HepG2 (cell line): ENCODE data around the gene CUL2. TPM values are rescaled to one million over a fixed set of nuclear protein-coding genes. Genes with fewer than 3 reads are reported as not detected.

Source experiments
- AHR ChIP-seq: IDR thresholded peaks from 2 replicates; pipeline ENCODE4 v1.6.1; 2018; ENCODE audit warnings: missing genetic modification reagents, missing compliant biosample characterization
- ARNTL ChIP-seq: sonication (generic); formaldehyde crosslinking; IDR thresholded peaks from 2 replicates; pipeline ENCODE4 v1.4.0; 2020; ENCODE audit warnings: mild to moderate bottlenecking, missing genetic modification reagents
- ELF4 ChIP-seq: sonication (generic); formaldehyde crosslinking; IDR thresholded peaks from 2 replicates; pipeline ENCODE4 v1.5.0; 2020; ENCODE audit warnings: missing genetic modification reagents, mild to moderate bottlenecking, moderate library complexity, borderline replicate concordance
- GZF1 ChIP-seq: sonication (generic); formaldehyde crosslinking; IDR thresholded peaks from 2 replicates; pipeline ENCODE4 v1.5.1; 2020; ENCODE audit warnings: mild to moderate bottlenecking, missing genetic modification reagents
- HNRNPL ChIP-seq: fragments of 200-400 bp; formaldehyde crosslinking; IDR thresholded peaks from 2 replicates; pipeline ENCODE4 v1.6.1; 2017; ENCODE audit warnings: mild to moderate bottlenecking, low read depth, low read length
- JUND ChIP-seq: sonication (generic); formaldehyde crosslinking; IDR thresholded peaks from 2 replicates; pipeline ENCODE4 v1.8.0; 2022; ENCODE audit warnings: mild to moderate bottlenecking, missing genetic modification reagents
- MAFK ChIP-seq, 2 experiments: IDR thresholded peaks in 1 of 2; conservative IDR thresholded peaks in 1 of 2; 2 replicates each; pipeline ENCODE4 v1.6.1; 2011; ENCODE audit warnings: improper control_type of control experiment in 2 of 2, low read length in 2 of 2
- SMAD3 ChIP-seq: sonication (generic); formaldehyde crosslinking; IDR thresholded peaks from 2 replicates; pipeline ENCODE4 v1.4.0; 2020; ENCODE audit warnings: missing genetic modification reagents
- ZC3H4 ChIP-seq: sonication (generic); formaldehyde crosslinking; IDR thresholded peaks from 2 replicates; pipeline ENCODE4 v1.4.0; 2020; ENCODE audit warnings: missing genetic modification reagents, borderline replicate concordance
- ZNF124 ChIP-seq: sonication (generic); formaldehyde crosslinking; IDR thresholded peaks from 2 replicates; pipeline ENCODE4 v1.4.0; 2020; ENCODE audit warnings: missing genetic modification reagents
- ZNF557 ChIP-seq: sonication (generic); formaldehyde crosslinking; IDR thresholded peaks from 2 replicates; pipeline ENCODE4 v1.4.0; 2020; ENCODE audit warnings: missing genetic modification reagents
- ZNF569 ChIP-seq: sonication (generic); formaldehyde crosslinking; IDR thresholded peaks from 2 replicates; pipeline ENCODE4 v1.5.0; 2020; ENCODE audit warnings: mild to moderate bottlenecking, missing genetic modification reagents, moderate library complexity, borderline replicate concordance
- ZNF703 ChIP-seq: sonication (generic); formaldehyde crosslinking; IDR thresholded peaks from 2 replicates; pipeline ENCODE4 v1.5.1; 2020; ENCODE audit warnings: missing genetic modification reagents, mild to moderate bottlenecking, moderate library complexity, borderline replicate concordance
- ZNF746 ChIP-seq: sonication (generic); formaldehyde crosslinking; IDR thresholded peaks from 2 replicates; pipeline ENCODE4 v1.8.0; 2022; ENCODE audit warnings: mild to moderate bottlenecking, missing genetic modification reagents
- ZNF841 ChIP-seq: sonication (generic); formaldehyde crosslinking; IDR thresholded peaks from 2 replicates; pipeline ENCODE4 v1.8.1; 2023; ENCODE audit warnings: missing genetic modification reagents, borderline replicate concordance
- ZSCAN21 ChIP-seq: sonication (generic); formaldehyde crosslinking; IDR thresholded peaks from 2 replicates; pipeline ENCODE4 v1.8.0; 2022; ENCODE audit warnings: mild to moderate bottlenecking, missing genetic modification reagents, moderate library complexity, borderline replicate concordance
- ZSCAN22 ChIP-seq: sonication (generic); formaldehyde crosslinking; IDR thresholded peaks from 2 replicates; pipeline ENCODE4 v1.4.0; 2020; ENCODE audit warnings: mild to moderate bottlenecking, missing genetic modification reagents
- polyA plus RNA-seq, 8 experiments: library from polyadenylated mRNA; depleted of rRNA in 3 of 8; stranded (reverse) in 7 of 8; unstranded in 1 of 8; fragments of >200 nt; fragmentation: Illumina TruSeq in 4 of 8; extraction: Trizol in 4 of 8; gene quantifications; 2 replicates each; pipeline versions ENCODE4 v1.2.1 to v1.2.3, GENCODE V29; 2011 to 2016; ENCODE audit warnings: low read depth in 4 of 8, missing spikeins in 1 of 8, mixed read lengths in 1 of 8; ENCODE audit not compliant: insufficient read depth in 1 of 8
- total RNA-seq, 5 experiments: library from RNA; depleted of rRNA; stranded (reverse); fragments of >200 nt; fragmentation: Illumina TruSeq; extraction: Trizol; gene quantifications; 2 replicates each; pipeline ENCODE4 v1.2.3, GENCODE V29; 2016; ENCODE audit warnings: low read depth in 1 of 5
- TF ChIP-seq, protein P1 (sequence below): IDR thresholded peaks from 2 replicates; pipeline ENCODE4 v1.6.1; 2016; ENCODE audit warnings: missing compliant biosample characterization, missing genetic modification reagents, borderline replicate concordance
- TF ChIP-seq, protein P2 (sequence below): sonication (generic); formaldehyde crosslinking; IDR thresholded peaks from 2 replicates; pipeline ENCODE4 v1.5.1; 2020; ENCODE audit warnings: mild to moderate bottlenecking, missing genetic modification reagents, moderate library complexity
- TF ChIP-seq, protein P3 (sequence below): sonication (generic); formaldehyde crosslinking; IDR thresholded peaks from 2 replicates; pipeline ENCODE4 v1.4.0; 2020; ENCODE audit warnings: mild to moderate bottlenecking, missing genetic modification reagents
- TF ChIP-seq, protein P4 (sequence below): IDR thresholded peaks from 2 replicates; pipeline ENCODE4 v1.6.1; 2016; ENCODE audit warnings: mild to moderate bottlenecking, missing biosample characterization, missing genetic modification reagents
- TF ChIP-seq, protein P5 (sequence below): sonication (generic); formaldehyde crosslinking; IDR thresholded peaks from 2 replicates; pipeline ENCODE4 v1.4.0; 2020; ENCODE audit warnings: missing genetic modification reagents

CUL2 gene
- total and polyA plus RNA-seq, 2 of the 13 experiments (the other 11 are each of a cell fraction or from before 2014, with no cell fraction given) = 9.6 to 33.1 TPM

DNA sequence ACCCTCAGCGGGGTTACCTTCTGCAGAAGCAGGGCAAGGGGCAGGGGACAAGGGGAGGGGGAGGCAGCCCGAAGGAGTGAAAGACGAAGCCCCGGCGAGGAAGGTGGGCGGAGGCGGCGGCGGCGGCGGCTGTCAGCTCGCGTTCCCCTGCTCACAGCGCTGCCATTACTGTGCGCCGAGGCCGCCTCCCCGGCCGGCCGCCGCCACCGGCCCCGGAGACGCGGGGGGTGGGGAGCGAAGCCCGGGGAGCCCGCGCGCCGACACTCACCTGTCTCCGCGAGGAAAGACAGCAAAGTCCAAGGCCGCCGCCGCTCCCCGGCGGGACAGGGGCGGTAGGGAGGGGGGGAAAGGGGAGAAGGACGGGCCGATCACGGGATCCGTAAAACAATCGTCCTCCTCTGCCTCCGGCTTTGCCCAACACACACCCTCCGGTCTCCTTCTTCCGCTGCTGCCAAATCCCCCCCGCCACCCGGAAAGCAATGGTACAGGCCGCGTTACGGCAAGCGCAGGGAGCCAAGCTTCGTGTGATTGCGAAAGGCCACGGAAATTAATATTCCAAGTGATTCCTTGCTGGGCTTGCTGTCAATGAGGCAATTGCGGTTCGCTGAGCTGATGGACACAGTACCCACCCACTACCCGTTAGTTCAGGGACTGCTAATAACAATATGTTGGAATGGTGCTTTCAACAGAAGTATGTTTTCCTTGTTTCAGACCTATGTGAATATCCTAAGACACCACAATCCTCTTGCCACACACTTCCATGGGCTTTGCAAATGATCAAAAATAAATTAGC lies at the start of gene CUL2 (continued):
- TF ChIP-seq SMAD3 (CRISPR knock-in tag) (peak; percentile 74; the same call in 1 of the 2 replicates), ARNTL (CRISPR knock-in tag) (no peak), ZNF124 (no peak), ZNF557 (CRISPR knock-in tag) (no peak), ZSCAN22 (CRISPR knock-in tag) (no peak), MAFK (conservative IDR thresholded peaks at IDR 0.05 in 1 of 2, IDR thresholded peaks at IDR 0.05 in 1 of 2; ENCODE audit: low read length in 2 of 2) (no peak), ELF4 (CRISPR knock-in tag) (no peak), HNRNPL (no peak), ZNF569 (CRISPR knock-in tag) (no peak), ZNF703 (CRISPR knock-in tag) (no peak), ZNF746 (0 out of 2 replicates have a peak, but pooled peaks have one; percentile 30), JUND (peak; percentile 46; the same call in 1 of the 2 replicates), ZC3H4 (CRISPR knock-in tag) (no peak), GZF1 (CRISPR knock-in tag) (no peak), ZSCAN21 (CRISPR knock-in tag) (peak; percentile 49; the same call in 1 of the 2 replicates), AHR (CRISPR knock-in tag) (no peak), ZNF841 (CRISPR knock-in tag) (no peak)
- TF ChIP-seq, protein P1, sequence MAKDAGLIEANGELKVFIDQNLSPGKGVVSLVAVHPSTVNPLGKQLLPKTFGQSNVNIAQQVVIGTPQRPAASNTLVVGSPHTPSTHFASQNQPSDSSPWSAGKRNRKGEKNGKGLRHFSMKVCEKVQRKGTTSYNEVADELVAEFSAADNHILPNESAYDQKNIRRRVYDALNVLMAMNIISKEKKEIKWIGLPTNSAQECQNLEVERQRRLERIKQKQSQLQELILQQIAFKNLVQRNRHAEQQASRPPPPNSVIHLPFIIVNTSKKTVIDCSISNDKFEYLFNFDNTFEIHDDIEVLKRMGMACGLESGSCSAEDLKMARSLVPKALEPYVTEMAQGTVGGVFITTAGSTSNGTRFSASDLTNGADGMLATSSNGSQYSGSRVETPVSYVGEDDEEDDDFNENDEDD = no peak
- TF ChIP-seq, protein P2, sequence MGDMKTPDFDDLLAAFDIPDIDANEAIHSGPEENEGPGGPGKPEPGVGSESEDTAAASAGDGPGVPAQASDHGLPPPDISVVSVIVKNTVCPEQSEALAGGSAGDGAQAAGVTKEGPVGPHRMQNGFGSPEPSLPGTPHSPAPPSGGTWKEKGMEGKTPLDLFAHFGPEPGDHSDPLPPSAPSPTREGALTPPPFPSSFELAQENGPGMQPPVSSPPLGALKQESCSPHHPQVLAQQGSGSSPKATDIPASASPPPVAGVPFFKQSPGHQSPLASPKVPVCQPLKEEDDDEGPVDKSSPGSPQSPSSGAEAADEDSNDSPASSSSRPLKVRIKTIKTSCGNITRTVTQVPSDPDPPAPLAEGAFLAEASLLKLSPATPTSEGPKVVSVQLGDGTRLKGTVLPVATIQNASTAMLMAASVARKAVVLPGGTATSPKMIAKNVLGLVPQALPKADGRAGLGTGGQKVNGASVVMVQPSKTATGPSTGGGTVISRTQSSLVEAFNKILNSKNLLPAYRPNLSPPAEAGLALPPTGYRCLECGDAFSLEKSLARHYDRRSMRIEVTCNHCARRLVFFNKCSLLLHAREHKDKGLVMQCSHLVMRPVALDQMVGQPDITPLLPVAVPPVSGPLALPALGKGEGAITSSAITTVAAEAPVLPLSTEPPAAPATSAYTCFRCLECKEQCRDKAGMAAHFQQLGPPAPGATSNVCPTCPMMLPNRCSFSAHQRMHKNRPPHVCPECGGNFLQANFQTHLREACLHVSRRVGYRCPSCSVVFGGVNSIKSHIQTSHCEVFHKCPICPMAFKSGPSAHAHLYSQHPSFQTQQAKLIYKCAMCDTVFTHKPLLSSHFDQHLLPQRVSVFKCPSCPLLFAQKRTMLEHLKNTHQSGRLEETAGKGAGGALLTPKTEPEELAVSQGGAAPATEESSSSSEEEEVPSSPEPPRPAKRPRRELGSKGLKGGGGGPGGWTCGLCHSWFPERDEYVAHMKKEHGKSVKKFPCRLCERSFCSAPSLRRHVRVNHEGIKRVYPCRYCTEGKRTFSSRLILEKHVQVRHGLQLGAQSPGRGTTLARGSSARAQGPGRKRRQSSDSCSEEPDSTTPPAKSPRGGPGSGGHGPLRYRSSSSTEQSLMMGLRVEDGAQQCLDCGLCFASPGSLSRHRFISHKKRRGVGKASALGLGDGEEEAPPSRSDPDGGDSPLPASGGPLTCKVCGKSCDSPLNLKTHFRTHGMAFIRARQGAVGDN (CRISPR knock-in tag) = peak; percentile 74
- TF ChIP-seq, protein P3, sequence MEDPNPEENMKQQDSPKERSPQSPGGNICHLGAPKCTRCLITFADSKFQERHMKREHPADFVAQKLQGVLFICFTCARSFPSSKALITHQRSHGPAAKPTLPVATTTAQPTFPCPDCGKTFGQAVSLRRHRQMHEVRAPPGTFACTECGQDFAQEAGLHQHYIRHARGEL (CRISPR knock-in tag) = no peak
- TF ChIP-seq, protein P4, sequence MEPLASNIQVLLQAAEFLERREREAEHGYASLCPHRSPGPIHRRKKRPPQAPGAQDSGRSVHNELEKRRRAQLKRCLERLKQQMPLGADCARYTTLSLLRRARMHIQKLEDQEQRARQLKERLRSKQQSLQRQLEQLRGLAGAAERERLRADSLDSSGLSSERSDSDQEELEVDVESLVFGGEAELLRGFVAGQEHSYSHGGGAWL (CRISPR knock-in tag) = no peak; the same call in none of the 2 replicates
- TF ChIP-seq, protein P5, sequence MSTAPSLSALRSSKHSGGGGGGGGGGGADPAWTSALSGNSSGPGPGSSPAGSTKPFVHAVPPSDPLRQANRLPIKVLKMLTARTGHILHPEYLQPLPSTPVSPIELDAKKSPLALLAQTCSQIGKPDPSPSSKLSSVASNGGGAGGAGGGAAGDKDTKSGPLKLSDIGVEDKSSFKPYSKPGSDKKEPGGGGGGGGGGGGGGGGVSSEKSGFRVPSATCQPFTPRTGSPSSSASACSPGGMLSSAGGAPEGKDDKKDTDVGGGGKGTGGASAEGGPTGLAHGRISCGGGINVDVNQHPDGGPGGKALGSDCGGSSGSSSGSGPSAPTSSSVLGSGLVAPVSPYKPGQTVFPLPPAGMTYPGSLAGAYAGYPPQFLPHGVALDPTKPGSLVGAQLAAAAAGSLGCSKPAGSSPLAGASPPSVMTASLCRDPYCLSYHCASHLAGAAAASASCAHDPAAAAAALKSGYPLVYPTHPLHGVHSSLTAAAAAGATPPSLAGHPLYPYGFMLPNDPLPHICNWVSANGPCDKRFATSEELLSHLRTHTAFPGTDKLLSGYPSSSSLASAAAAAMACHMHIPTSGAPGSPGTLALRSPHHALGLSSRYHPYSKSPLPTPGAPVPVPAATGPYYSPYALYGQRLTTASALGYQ (CRISPR knock-in tag) = no peak
